Neutrophil (primary cell): ENCODE results near the gene ATP8B4.
A peak's percentile ranks its signal among the peaks of the same experiment; 100 is the strongest.
"Not testable (repeated sequence)": the region's sequence is repeated elsewhere in the genome, so short reads cannot be mapped to it uniquely, and the experiment has no call there.

Experiments
- H3K27ac ChIP-seq: fragments of 200-600 bp; sonication (generic); 2 replicates; pipeline ENCODE4 v1.5.1; 2016; ENCODE audit warnings: mild to moderate bottlenecking, moderate library complexity
- H3K27me3 ChIP-seq: fragments of 200-600 bp; sonication (generic); 2 replicates; pipeline ENCODE4 v1.6.0; 2016; ENCODE audit warnings: mild to moderate bottlenecking
- H3K36me3 ChIP-seq: fragments of 200-600 bp; sonication (generic); 2 replicates; pipeline ENCODE4 v1.5.1; 2017
- H3K4me1 ChIP-seq, 2 experiments: fragments of 200-600 bp in 1 of 2; sonication (generic) in 1 of 2; 1 replicate in 1 of 2; 2 replicates in 1 of 2; pipeline versions ENCODE4 v1.5.1 to v1.6.1; 2013 to 2016; ENCODE audit warnings: low read depth in 1 of 2, low read length in 1 of 2, mild to moderate bottlenecking in 1 of 2, moderate library complexity in 1 of 2; ENCODE audit not compliant: control insufficient read depth in 1 of 2, insufficient read depth in 1 of 2
- H3K4me3 ChIP-seq, 2 experiments: fragments of 200-600 bp in 1 of 2; sonication (generic) in 1 of 2; 1 replicate in 1 of 2; 2 replicates in 1 of 2; pipeline ENCODE4 v1.5.1; 2013 to 2016; ENCODE audit warnings: low read depth in 1 of 2, low read length in 1 of 2, mild to moderate bottlenecking in 1 of 2, moderate library complexity in 1 of 2
- H3K9me3 ChIP-seq: fragments of 200-600 bp; sonication (generic); 2 replicates; pipeline ENCODE4 v1.5.1; 2016
- CTCF ChIP-seq: fragments of 200-600 bp; sonication (generic); IDR thresholded peaks from 2 replicates; pipeline ENCODE4 v1.5.1; 2016; ENCODE audit warnings: antibody characterized with exemption

The ATP8B4 gene

GRCh38 chr15:50137330-50137761 lies 18.3 kb upstream of the ATP8B4 start:
- H3K36me3 ChIP-seq: no peaks in the 10 kb centered on the region
- no peaks in the 10 kb centered on the region for H3K9me3 ChIP-seq
- H3K27ac ChIP-seq: no peak overlapping the region
- no peak for TF ChIP-seq CTCF
- peaks cover 34 to 51% of the 10 kb centered on the region in 2 experiments for H3K4me1 ChIP-seq
- H3K27me3 ChIP-seq: no peaks in the 10 kb centered on the region
- H3K4me3 ChIP-seq: no peak overlapping the region

GRCh38 chr15:50135031-50135551 lies 16.1 kb upstream of the ATP8B4 start:
- Histone ChIP-seq H3K27ac (peak overlapping the region; percentile 82), H3K27me3 (no peaks in the 10 kb centered on the region), H3K36me3 (no peaks in the 10 kb centered on the region), H3K4me1 (peaks cover 35 to 49% of the 10 kb centered on the region in 2 experiments), H3K9me3 (no peaks in the 10 kb centered on the region), H3K4me3 (no peak overlapping the region)
- no peak for TF ChIP-seq CTCF

GRCh38 chr15:50134524-50135024 lies 15.5 kb upstream of the ATP8B4 start:
- Histone ChIP-seq H3K4me1 (peaks cover 35 to 49% of the 10 kb centered on the region in 2 experiments), H3K4me3 (no peak overlapping the region), H3K27me3 (no peaks in the 10 kb centered on the region), H3K36me3 (no peaks in the 10 kb centered on the region), H3K9me3 (no peaks in the 10 kb centered on the region), H3K27ac (peak overlapping the region; percentile 82)
- no peak for TF ChIP-seq CTCF

- H3K36me3 ChIP-seq, H3K9me3 ChIP-seq, H3K27me3 ChIP-seq, H3K4me3 ChIP-seq: not testable (repeated sequence)
- peaks cover 47 to 62% of the 10 kb centered on the region in 2 experiments for H3K4me1 ChIP-seq
- peak overlapping the region; percentile 82 for H3K27ac ChIP-seq
Measured at GRCh38 chr15:50132251-50132984, 13.4 kb upstream of the ATP8B4 start.

GRCh38 chr15:50131617-50132016 lies 12.6 kb upstream of the ATP8B4 start:
- Histone ChIP-seq H3K36me3 (no peaks in the 10 kb centered on the region), H3K27ac (peak overlapping the region; percentile 82)
- no peak for TF ChIP-seq CTCF

GRCh38 chr15:50128266-50128665 lies 9.2 kb upstream of the ATP8B4 start:
- no peak overlapping the region for H3K4me3 ChIP-seq
- no peaks in the 10 kb centered on the region for H3K27me3 ChIP-seq
- H3K36me3 ChIP-seq: no peaks in the 10 kb centered on the region
- H3K27ac ChIP-seq: peak overlapping the region; percentile 64
- peak; percentile 36 for TF ChIP-seq CTCF
- no peaks in the 10 kb centered on the region for H3K9me3 ChIP-seq
- peaks cover 51 to 69% of the 10 kb centered on the region in 2 experiments for H3K4me1 ChIP-seq

More at GRCh38 chr15:50131617-50132016, 12.6 kb upstream of the ATP8B4 start:
- peaks cover 53 to 70% of the 10 kb centered on the region in 2 experiments for H3K4me1 ChIP-seq
- no peaks in the 10 kb centered on the region for H3K9me3 ChIP-seq
- no peak overlapping the region for H3K4me3 ChIP-seq
- no peaks in the 10 kb centered on the region for H3K27me3 ChIP-seq
